Activated T-helper 1 cell treated with Interleukin-2 at 50 U/mL for 16 hours (primary cell): ENCODE measurements around the gene KIF11.
A peak's percentile ranks its signal among the peaks of the same experiment; 100 is the strongest.
"Not testable (repeated sequence)": the region's sequence is repeated elsewhere in the genome, so short reads cannot be mapped to it uniquely, and the experiment has no call there.

Experiments used
- DNase-seq: peaks from one replicate; pipeline ENCODE4 v3.0.0-alpha.2; 2020; ENCODE audit warnings: low read depth

The KIF11 gene

GRCh38 chr10:92592761-92593618 lies at the start of gene KIF11:
KIF11 (plus strand) TSS chr10:92593130; CDS start chr10:92593376, 246 bp downstream.
- DNase-seq: peak; percentile 89

- DNase-seq: no peak
Measured at GRCh38 chr10:92544296-92544695, 48.6 kb upstream of the KIF11 start.

DNA sequence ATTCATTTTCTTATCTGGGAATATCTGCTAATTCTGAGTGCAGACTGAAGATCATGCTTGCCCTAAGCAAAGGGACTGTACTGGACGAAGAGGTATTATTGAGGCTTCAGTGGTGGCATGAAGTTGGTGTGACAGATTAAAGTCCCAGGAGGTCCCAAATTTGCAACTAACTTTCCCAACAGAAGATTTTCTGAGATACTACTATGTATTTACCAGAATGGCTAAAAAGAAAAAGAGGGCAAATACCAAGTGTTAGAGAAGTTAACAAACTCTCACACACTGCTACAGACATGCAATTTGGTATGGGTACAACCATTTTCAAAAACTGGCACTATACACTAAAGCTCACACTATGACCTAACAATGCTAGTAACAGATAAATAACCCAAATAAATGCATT lies 47.4 kb upstream of the KIF11 start:
- DNase-seq: no peak

DNA sequence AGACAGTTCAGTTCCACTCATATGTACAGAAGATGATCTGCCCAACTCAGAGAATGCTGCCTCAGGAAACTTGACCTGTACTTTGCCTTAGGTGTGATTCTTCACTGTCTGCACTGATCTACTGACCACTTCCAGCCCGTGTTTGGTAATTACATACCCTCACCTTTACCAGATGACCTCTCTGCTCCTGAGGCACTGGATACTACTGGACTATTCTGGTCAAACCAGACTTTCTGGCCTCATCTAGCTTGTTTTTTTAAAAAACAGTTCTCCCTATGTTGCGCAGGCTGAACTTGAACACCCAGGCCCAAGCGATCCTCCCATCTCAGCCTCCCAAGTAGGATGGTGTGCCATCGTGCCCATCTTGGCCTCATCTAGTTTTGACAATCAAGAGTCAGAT lies 45.3 kb upstream of the KIF11 start:
- DNase-seq: no peak

- DNase-seq: no peak
Measured at GRCh38 chr10:92550924-92551323, 42.0 kb upstream of the KIF11 start.

GRCh38 chr10:92552310-92552709 lies 40.6 kb upstream of the KIF11 start:
- DNase-seq: no peak

DNA sequence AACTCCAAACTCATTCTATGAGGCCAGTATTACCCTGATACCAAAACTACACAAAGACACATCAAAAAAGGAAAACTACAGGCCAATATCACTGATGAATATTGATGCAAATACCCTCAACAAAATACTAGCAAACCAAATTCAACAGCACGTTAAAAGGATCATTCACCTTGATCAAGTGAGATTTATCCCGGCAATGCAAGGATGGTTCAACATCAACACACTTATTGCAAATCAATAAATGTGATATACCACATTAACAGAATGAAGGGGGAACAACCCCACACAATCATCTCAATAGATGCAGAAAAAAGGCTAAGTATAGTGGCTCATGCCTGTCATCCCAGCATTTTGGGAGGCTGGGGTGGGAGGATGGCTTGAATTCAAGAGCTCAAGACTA lies 39.0 kb upstream of the KIF11 start:
- no peak for DNase-seq

DNA sequence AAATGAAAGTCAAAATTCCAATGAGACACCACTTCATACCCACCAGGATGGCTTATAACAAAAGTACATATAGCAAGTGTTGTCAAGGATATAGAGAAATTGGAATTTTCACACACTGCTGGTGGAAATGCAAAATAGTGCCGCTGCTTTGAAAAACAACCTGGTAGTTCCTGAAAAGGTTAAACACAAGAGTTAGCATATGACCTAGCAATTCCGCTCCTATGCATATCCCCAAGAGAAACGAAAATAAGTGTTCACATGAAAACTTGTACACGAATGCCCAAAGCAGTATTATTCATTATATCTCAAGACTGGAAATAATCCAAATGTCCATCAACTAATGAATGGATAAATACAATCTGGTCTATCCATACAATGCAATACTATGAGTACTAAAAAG lies 33.9 kb upstream of the KIF11 start:
- no peak for DNase-seq

- DNase-seq: no peak
Measured at GRCh38 chr10:92562424-92562823, 30.5 kb upstream of the KIF11 start.

DNA sequence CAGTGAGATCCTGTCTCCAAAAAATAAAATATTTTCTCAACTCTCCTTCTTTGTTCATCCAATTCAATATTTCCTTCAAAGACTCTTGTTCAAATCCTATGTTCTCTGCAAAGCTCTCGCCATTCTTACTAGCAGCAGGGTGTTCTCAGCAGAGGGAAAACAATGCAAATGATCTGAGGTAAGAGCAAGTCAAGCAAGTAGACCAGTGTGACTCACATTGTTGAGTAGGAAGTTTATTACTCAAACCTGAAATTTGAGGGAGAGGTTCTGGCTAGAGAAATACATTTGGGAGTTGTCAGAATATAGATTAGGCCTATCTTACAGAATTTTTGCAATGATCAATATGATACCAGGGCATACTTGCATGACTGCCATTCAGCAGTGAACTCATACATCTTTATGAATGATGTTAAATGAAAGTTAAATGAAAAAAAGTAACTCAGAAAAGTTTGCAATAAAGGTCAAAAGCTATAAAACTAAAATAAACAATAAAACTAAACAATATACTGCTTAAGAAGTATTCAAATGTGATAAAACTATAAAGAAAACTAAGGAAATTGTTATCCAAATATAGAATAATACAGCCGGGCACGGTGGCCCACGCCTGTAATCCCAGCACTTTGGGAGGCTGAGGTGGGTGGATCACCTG lies 24.9 kb upstream of the KIF11 start:
- DNase-seq: no peak

DNA sequence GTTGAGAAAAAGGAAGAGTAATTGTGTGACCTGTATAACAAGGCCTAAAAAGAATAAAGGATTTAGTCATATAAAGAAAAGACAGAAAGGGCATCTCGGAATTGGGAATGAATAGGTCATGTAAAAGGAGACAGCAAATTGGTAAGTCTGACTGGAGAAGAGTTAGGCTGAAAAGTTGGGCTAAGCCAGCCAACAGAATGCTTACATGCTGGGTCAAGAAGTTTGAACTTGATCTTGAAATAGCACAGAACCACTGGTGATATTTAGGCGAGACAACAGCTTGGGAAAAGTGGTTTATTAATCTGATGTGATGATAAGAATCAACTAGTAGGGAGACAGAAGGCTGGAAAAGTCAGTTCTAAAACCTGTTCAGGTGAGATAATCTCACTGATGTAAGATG lies 23.9 kb upstream of the KIF11 start:
- no peak for DNase-seq

GRCh38 chr10:92569663-92570062 lies 23.3 kb upstream of the KIF11 start:
- DNase-seq: not testable (repeated sequence)

DNA sequence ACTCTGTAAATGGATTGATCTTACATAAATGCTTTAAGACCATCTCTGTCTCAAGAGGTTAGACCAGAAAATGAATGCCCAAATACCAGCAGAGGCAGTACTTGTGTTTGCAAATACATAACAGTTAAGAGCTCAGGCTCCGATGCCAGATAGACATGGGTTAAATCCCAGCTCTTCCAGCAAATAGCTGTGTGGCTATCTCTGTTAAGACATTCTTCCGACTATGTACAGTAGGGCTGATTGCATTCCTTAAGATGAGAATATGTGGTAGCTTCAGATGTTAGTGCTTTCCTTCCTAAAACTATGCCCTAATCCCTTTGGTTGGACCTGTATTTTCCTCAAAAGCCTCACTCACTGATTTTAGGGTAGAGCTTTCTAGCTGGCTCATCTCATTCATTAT lies 21.3 kb upstream of the KIF11 start:
- DNase-seq: no peak

DNA sequence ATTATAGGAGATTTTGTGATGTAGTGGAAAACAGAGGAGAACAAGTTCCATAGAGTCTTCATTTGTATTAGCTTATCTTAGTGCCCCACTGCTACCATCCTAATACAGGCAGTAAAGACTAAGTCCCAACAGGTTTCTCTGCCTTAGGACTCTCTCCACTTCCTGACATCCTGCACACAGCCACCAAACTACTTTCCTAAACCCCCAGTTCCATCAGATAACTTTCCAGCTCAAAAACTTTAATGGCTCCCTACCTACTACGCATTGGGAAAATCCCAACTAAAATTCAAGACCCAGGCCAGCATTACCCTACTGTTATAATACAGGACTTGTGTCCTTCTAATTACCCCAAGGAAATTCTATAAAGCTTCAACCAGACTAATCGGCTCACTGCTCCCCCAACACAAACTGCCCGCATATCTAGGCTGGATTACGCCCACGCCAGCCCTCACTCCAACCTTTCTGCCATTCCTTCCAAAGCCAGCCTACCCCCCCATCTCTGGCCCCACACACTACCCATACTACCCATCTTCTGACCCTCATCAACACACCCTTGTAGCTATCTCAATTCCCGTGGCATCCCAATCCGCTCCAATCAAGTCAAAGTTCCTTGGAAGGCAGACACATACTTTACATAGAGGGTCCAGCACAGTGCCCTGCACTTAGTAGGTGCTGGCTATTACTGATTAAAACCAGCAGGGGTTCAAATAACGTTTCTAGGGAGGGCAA lies 20.4 kb upstream of the KIF11 start:
- no peak for DNase-seq

GRCh38 chr10:92573091-92573797 lies 19.7 kb upstream of the KIF11 start:
- DNase-seq: peak; percentile 7

- peak; percentile 71 for DNase-seq
Measured at GRCh38 chr10:92573798-92574547, 19.0 kb upstream of the KIF11 start, which contains the start of gene IDE. IDE (minus strand) TSS chr10:92574093; CDS start chr10:92574019, 74 bp downstream.

GRCh38 chr10:92574548-92575261 lies 18.2 kb upstream of the KIF11 start:
- DNase-seq: no peak

DNA sequence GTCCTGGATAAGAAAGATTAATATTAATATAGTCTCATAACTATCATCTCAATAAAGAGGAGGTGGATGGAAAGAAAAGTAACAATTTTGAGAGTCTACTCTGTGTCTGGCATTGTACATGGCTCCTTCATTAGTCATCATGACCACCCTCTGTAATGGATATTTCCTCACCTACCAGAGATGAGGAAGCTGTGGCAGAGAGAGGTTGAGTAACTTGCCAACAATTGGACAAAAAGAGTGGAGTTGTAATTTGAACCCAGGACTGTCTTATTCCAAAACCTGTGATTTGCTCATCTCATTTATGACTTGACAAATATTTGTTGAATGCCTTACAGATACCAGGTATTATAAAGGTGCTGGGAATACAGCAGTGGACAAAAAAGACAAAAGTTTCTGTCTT lies 17.0 kb upstream of the KIF11 start:
- no peak for DNase-seq

DNA sequence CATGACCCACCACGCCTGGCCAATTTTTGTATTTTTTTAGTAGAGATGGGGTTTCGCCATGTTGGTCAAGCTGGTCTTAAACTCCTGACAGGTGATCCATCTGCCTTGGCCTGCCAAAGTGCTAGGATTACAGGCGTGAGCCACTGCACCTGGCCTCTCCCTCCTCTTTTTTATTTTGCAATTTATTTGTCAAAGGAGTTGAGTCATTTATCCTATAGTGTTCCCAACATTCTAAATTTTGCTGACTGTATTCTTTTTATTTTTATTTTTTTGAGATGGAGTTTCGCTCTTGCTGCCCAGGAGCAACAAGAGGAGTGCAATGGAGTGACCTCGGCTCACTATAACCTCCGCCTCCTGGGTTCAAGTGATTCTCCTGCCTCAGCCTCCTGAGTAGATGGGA lies 10.6 kb upstream of the KIF11 start:
- DNase-seq: not testable (repeated sequence)

GRCh38 chr10:92590623-92591549 lies 2.0 kb upstream of the KIF11 start:
- no peak for DNase-seq
